Fibroblast of lung (primary cell): ENCODE measurements around the gene KIRREL3.

ENCODE experiments used
- CTCF ChIP-seq, 2 donors: IDR thresholded peaks in 1 of 2; conservative IDR thresholded peaks in 1 of 2; 1 replicate in 1 of 2; 2 replicates in 1 of 2; pipeline ENCODE4 v1.5.1; 2011 to 2012; ENCODE audit warnings: low read length in 2 of 2, control low read depth in 1 of 2, inconsistent platforms in 1 of 2, low read depth in 1 of 2, mild to moderate bottlenecking in 1 of 2
- EZH2 ChIP-seq: IDR thresholded peaks from 2 replicates; pipeline ENCODE4 v1.5.1; 2012; ENCODE audit warnings: low read length, control low read depth, mild to moderate bottlenecking; ENCODE audit errors: missing control alignments

GRCh38 chr11:126639692-126640091 lies 360.9 kb downstream of the KIRREL3 start:
- no peak for TF ChIP-seq CTCF (conservative IDR thresholded peaks at IDR 0.05 in 1 of 2, IDR thresholded peaks at IDR 0.05 in 1 of 2; ENCODE audit: low read depth in 1 of 2, low read length in 2 of 2)
- TF ChIP-seq EZH2, result no peak
